WI38 (cell line): ENCODE measurements around the gene NMU.

Experiments
- H3K4me3 ChIP-seq: 2 replicates; pipeline ENCODE4 v1.5.1; 2011; ENCODE audit warnings: low read depth, mild to moderate bottlenecking, control low read depth, low read length
- CTCF ChIP-seq: IDR thresholded peaks from 2 replicates; pipeline ENCODE4 v1.5.1; 2012; ENCODE audit warnings: low read depth, mild to moderate bottlenecking, control low read depth, low read length

NMU gene

GRCh38 chr4:55654131-55654530 lies 18.0 kb upstream of the NMU start:
- H3K4me3 ChIP-seq, result no peak overlapping the region
- no peak for TF ChIP-seq CTCF

GRCh38 chr4:55650483-55650882 lies 14.4 kb upstream of the NMU start:
- no peak overlapping the region for H3K4me3 ChIP-seq
- no peak for TF ChIP-seq CTCF

GRCh38 chr4:55637272-55637820 lies 1.2 kb upstream of the NMU start:
- no peak for TF ChIP-seq CTCF
- no peak overlapping the region for H3K4me3 ChIP-seq

GRCh38 chr4:55636656-55636999 lies 530 bp upstream of the NMU start:
- no peak for TF ChIP-seq CTCF
- no peak overlapping the region for H3K4me3 ChIP-seq

GRCh38 chr4:55635282-55635681 lies 816 bp downstream of the NMU start:
- no peak overlapping the region for H3K4me3 ChIP-seq
- TF ChIP-seq CTCF, result no peak

GRCh38 chr4:55634417-55635128 lies 1.5 kb downstream of the NMU start:
- no peak for TF ChIP-seq CTCF
- no peak overlapping the region for H3K4me3 ChIP-seq

GRCh38 chr4:55633903-55634302 lies 2.2 kb downstream of the NMU start:
- H3K4me3 ChIP-seq, result no peak overlapping the region
- no peak for TF ChIP-seq CTCF
